A673 (cell line): ENCODE results near the gene SURF1. TPM values are rescaled to one million over a fixed set of nuclear protein-coding genes. Genes with fewer than 3 reads are reported as not detected.

Source experiments
- BruUV-seq: library from RNA; stranded (reverse); fragments of 400-500 nt; replicated peaks from 2 replicates; lab custom pipeline; 2021; lab: Mats Ljungman, UMichigan
- CTCF ChIA-PET: fragments of 300-600 bp; sonication (Branson Sonifier 250); formaldehyde crosslinking; loops from one replicate; lab custom pipeline; 2022; ENCODE audit warnings: antibody characterized with exemption; lab: Charles Lee
- POLR2A ChIA-PET: fragments of 300-600 bp; sonication (Branson Sonifier 250); formaldehyde crosslinking; loops from one replicate; lab custom pipeline; 2022; ENCODE audit warnings: antibody characterized with exemption; ENCODE audit not compliant: low non-redundant PET; lab: Charles Lee
- DNase-seq: peaks from one replicate; pipeline ENCODE4 v3.0.0-alpha.2; 2015; ENCODE audit warnings: low spot score
- H3K27ac ChIP-seq: fragments of 200-600 bp; sonication (generic); 2 replicates; pipeline ENCODE4 v1.5.1; 2016; ENCODE audit warnings: mixed run types, low read depth, mild to moderate bottlenecking, mixed read lengths, antibody characterized with exemption, low read length; ENCODE audit not compliant: poor library complexity, severe bottlenecking
- H3K27me3 ChIP-seq: fragments of 200-600 bp; sonication (generic); replicated peaks from 2 replicates; pipeline ENCODE4 v1.6.1; 2017; ENCODE audit warnings: mixed run types, low read depth, mild to moderate bottlenecking, mixed read lengths, antibody characterized with exemption, low read length; ENCODE audit not compliant: insufficient read depth, poor library complexity
- H3K36me3 ChIP-seq: fragments of 200-600 bp; sonication (generic); 2 replicates; pipeline ENCODE4 v1.6.1; 2016; ENCODE audit warnings: mixed run types, mild to moderate bottlenecking, mixed read lengths, antibody characterized with exemption, low read length; ENCODE audit not compliant: insufficient read depth, poor library complexity, severe bottlenecking
- H3K4me1 ChIP-seq: fragments of 200-600 bp; sonication (generic); 2 replicates; pipeline ENCODE4 v1.6.1; 2017; ENCODE audit warnings: mixed run types, mild to moderate bottlenecking, mixed read lengths, antibody characterized with exemption, low read length; ENCODE audit not compliant: insufficient read depth, poor library complexity, severe bottlenecking
- H3K4me3 ChIP-seq: fragments of 200-600 bp; sonication (generic); 2 replicates; pipeline ENCODE4 v1.5.1; 2016; ENCODE audit warnings: low read depth, mixed run types, mild to moderate bottlenecking, mixed read lengths, low read length; ENCODE audit not compliant: poor library complexity, severe bottlenecking
- H3K9me3 ChIP-seq: fragments of 200-600 bp; sonication (generic); 2 replicates; pipeline ENCODE4 v1.6.1; 2016; ENCODE audit warnings: mixed run types, low read depth, mild to moderate bottlenecking, mixed read lengths, antibody characterized with exemption, low read length; ENCODE audit not compliant: poor library complexity, severe bottlenecking
- CTCF ChIP-seq: fragments of 300-800, 200-600 bp; sonication (generic); conservative IDR thresholded peaks from 2 replicates; pipeline ENCODE4 v1.5.1; 2017; ENCODE audit warnings: low read depth, mild to moderate bottlenecking, antibody characterized with exemption, low read length, moderate library complexity, mixed read lengths
- EZH2 ChIP-seq: fragments of 200-600 bp; sonication (generic); IDR thresholded peaks from 2 replicates; pipeline ENCODE4 v1.6.1; 2017; ENCODE audit warnings: borderline replicate concordance, low read depth, mild to moderate bottlenecking, mixed read lengths, antibody characterized with exemption, low read length; ENCODE audit not compliant: poor library complexity, severe bottlenecking
- intact Hi-C: fragments of 100-400 bp; cut with micrococcal nuclease; formaldehyde crosslinking; loops from one replicate; pipeline ENCODE4 v1.10.0; 2022; ENCODE audit not compliant: unreplicated experiment
- total RNA-seq: library from RNA; stranded (reverse); gene quantifications from 2 replicates; pipeline ENCODE4 v1.2.3, GENCODE V29; 2021

Gene SURF1
- total RNA-seq, 1 experiment from 2014 or later = 41.6 TPM

GRCh38 chr9:133351526-133351907, 4.8 kb downstream of the SURF1 start:
- TF ChIP-seq EZH2 = no peak
- TF ChIP-seq CTCF = no peak
- CTCF ChIA-PET = no interaction called here
- H3K36me3 ChIP-seq = peaks cover 48% of the 10 kb centered on the region

GRCh38 chr9:133349965-133350616, 6.2 kb downstream of the SURF1 start:
- ChIA-PET CTCF (no interaction called here), POLR2A (interaction anchor here (0.6 to 0.7 kb wide), 2 partner anchors 15 to 136 kb away, joined by 3 read pairs; no protein-coding TSS in a partner anchor)
- Histone ChIP-seq H3K27me3 (no peaks in the 10 kb centered on the region), H3K4me3 (peak overlapping the region; percentile 98), H3K36me3 (peaks cover 60% of the 10 kb centered on the region), H3K27ac (peak overlapping the region; percentile 99), H3K9me3 (no peaks in the 10 kb centered on the region), H3K4me1 (peaks cover 19% of the 10 kb centered on the region)
- no TSS peak for BruUV-seq
- DNase-seq = no peak
- TF ChIP-seq EZH2 (no peak), CTCF (no peak)
- intact Hi-C loops = no loop called here

More at GRCh38 chr9:133351526-133351907, 4.8 kb downstream of the SURF1 start:
- Histone ChIP-seq H3K9me3 (no peaks in the 10 kb centered on the region), H3K27ac (no peak overlapping the region), H3K27me3 (no peaks in the 10 kb centered on the region), H3K4me3 (no peak overlapping the region), H3K4me1 (peaks cover 18% of the 10 kb centered on the region)
- DNase-seq = no peak
- intact Hi-C loops = no loop called here
- POLR2A ChIA-PET = interaction anchor here (0.8 kb wide), 1 partner anchor 509 kb away, joined by 4 read pairs; no protein-coding TSS in a partner anchor
- no TSS peak for BruUV-seq

DNA sequence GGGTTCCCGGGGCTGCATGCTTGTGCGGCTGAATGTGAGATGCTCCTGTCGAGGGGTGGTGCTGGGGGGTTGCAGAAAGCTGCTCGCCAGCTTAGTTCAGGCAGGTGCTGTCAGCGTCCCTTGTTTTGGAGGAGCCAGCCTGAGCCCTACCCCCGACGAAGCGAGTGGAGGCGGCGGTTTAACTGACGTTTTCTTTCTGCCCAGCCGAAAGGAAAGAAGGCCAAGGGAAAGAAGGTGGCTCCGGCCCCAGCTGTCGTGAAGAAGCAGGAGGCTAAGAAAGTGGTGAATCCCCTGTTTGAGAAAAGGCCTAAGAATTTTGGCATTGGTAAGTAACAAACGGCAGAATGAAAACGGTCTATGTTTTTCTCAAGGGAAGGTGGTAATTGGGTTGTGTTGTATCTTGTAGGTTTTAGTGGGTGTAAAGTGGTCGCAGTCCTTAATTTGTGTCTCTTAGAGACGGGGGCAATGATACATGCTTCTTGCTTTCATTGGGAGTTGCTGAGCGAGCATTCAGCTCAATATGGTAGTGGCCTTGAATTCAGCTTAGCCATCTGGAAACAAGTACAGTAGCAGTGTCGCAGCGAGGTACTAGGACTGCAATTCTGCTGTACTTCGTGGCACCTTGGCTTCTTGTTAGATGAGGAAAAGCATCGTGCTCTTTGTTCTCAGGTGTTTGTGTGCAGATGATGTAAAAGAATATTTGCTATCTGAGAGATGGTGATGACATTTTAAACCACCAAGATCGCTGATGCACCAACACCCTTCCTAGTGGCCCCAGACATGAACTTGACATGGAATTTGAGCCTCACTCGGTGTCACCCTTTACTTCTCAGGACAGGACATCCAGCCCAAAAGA, 7.3 kb downstream of the SURF1 start:
- TF ChIP-seq CTCF (no peak), EZH2 (no peak)
- BruUV-seq = TSS peak; percentile 74
- intact Hi-C loops = no loop called here
- H3K4me3 ChIP-seq = peak overlapping the region; percentile 98
- no peak for DNase-seq
- no peaks in the 10 kb centered on the region for H3K9me3 ChIP-seq
- H3K36me3 ChIP-seq = peaks cover 71% of the 10 kb centered on the region
- H3K4me1 ChIP-seq = peaks cover 19% of the 10 kb centered on the region
- peak overlapping the region; percentile 99 for H3K27ac ChIP-seq
- no peaks in the 10 kb centered on the region for H3K27me3 ChIP-seq
- ChIA-PET POLR2A (interaction anchor here (0.6 to 0.8 kb wide), 2 partner anchors 19 to 205 kb away, joined by 3 to 6 read pairs; no protein-coding TSS in a partner anchor), CTCF (no interaction called here)
